Endothelial cell of umbilical vein (primary cell): ENCODE measurements around the gene SFT2D3.

ENCODE experiments used
- CTCF ChIP-seq, 2 donors: IDR thresholded peaks; 1 replicate in 1 of 2; 2 replicates in 1 of 2; pipeline ENCODE4 v1.5.1; 2011; ENCODE audit warnings: low read length in 2 of 2, mild to moderate bottlenecking in 2 of 2, moderate library complexity in 2 of 2, control low read depth in 1 of 2, inconsistent platforms in 1 of 2, low read depth in 1 of 2; ENCODE audit not compliant: insufficient read depth in 1 of 2; ENCODE audit errors: extremely low read depth in 1 of 2
- EZH2 ChIP-seq: IDR thresholded peaks from 2 replicates; pipeline ENCODE4 v1.6.1; 2012; ENCODE audit warnings: borderline replicate concordance, low read depth, mild to moderate bottlenecking, moderate library complexity, low read length, inconsistent platforms; ENCODE audit not compliant: severe bottlenecking
- POLR2A ChIP-seq: IDR thresholded peaks from 2 replicates; pipeline ENCODE4 v1.6.1; 2012; ENCODE audit warnings: low read depth, mild to moderate bottlenecking, control low read depth, low read length

GRCh38 chr2:127735044-127735443, 33.7 kb downstream of the SFT2D3 start:
- TF ChIP-seq CTCF (IDR thresholded peaks at IDR 0.05; ENCODE audit: extremely low read depth in 1 of 2, insufficient read depth in 1 of 2, low read depth in 1 of 2, low read length in 2 of 2) (no peak), POLR2A (no peak), EZH2 (no peak)
